ENCODE data around the gene GPR3. TPM values are rescaled to one million over a fixed set of nuclear protein-coding genes. Genes with fewer than 3 reads are reported as not detected.

The GPR3 gene
- total and polyA plus RNA-seq, 2 of the 13 experiments (the other 11 are each of a cell fraction or from before 2014, with no cell fraction given) = 1.00 to 2.6 TPM

GRCh38 chr1:27366411-27367159 is 25.8 kb upstream of the GPR3 start, which contains the start of gene MAP3K6 (continued):
- TF ChIP-seq ZNF225 (CRISPR knock-in tag; IDR thresholded peaks at IDR 0.05) (0 out of 2 replicates have a peak, but pooled peaks have one; percentile 41), POLR2G (IDR thresholded peaks at IDR 0.05; ENCODE audit: low read depth, low read length) (0 out of 2 replicates have a peak, but pooled peaks have one; percentile 17), ZNF101 (CRISPR knock-in tag; IDR thresholded peaks at IDR 0.05; ENCODE audit: borderline replicate concordance, low read depth) (no peak), SOX6 (IDR thresholded peaks at IDR 0.05) (no peak), SOX6 (CRISPR knock-in tag; IDR thresholded peaks at IDR 0.05) (no peak), ZNF737 (CRISPR knock-in tag; IDR thresholded peaks at IDR 0.05; ENCODE audit: borderline replicate concordance) (no peak), SMAD1 (CRISPR knock-in tag; IDR thresholded peaks at IDR 0.05; ENCODE audit: borderline replicate concordance, low read depth) (no peak), NBN (conservative IDR thresholded peaks at IDR 0.05) (no peak), TFE3 (CRISPR knock-in tag; IDR thresholded peaks at IDR 0.05) (0 out of 2 replicates have a peak, but pooled peaks have one; percentile 20), HDAC2 (CRISPR knock-in tag; IDR thresholded peaks at IDR 0.05) (no peak), POLR2A (IDR thresholded peaks at IDR 0.05; ENCODE audit: insufficient read depth in 1 of 2, low read depth in 2 of 2, low read length in 2 of 2) (peak in 1 of 2 experiments; percentile 42; a peak in 1 of 4 replicates), ZNF333 (CRISPR knock-in tag; IDR thresholded peaks at IDR 0.05; ENCODE audit: borderline replicate concordance) (no peak), POGK (CRISPR knock-in tag; conservative IDR thresholded peaks at IDR 0.05) (no peak), MATR3 (CRISPR knock-in tag; IDR thresholded peaks at IDR 0.05) (no peak), EP300 (IDR thresholded peaks at IDR 0.05; ENCODE audit: low read depth in 2 of 2, low read length in 2 of 2) (no peak), EP300 (CRISPR knock-in tag; IDR thresholded peaks at IDR 0.05; ENCODE audit: borderline replicate concordance) (no peak), ZNF709 (CRISPR knock-in tag; IDR thresholded peaks at IDR 0.05) (no peak), ZNF552 (CRISPR knock-in tag; IDR thresholded peaks at IDR 0.05; ENCODE audit: borderline replicate concordance) (0 out of 2 replicates have a peak, but pooled peaks have one; percentile 76), HOXA7 (CRISPR knock-in tag; IDR thresholded peaks at IDR 0.05) (no peak), AKAP8 (CRISPR knock-in tag; IDR thresholded peaks at IDR 0.05) (peak; percentile 33; the same call in 1 of the 2 replicates), ZNF761 (CRISPR knock-in tag; conservative IDR thresholded peaks at IDR 0.05) (no peak; the same call in 1 of the 2 replicates)
- TF ChIP-seq, protein P1, sequence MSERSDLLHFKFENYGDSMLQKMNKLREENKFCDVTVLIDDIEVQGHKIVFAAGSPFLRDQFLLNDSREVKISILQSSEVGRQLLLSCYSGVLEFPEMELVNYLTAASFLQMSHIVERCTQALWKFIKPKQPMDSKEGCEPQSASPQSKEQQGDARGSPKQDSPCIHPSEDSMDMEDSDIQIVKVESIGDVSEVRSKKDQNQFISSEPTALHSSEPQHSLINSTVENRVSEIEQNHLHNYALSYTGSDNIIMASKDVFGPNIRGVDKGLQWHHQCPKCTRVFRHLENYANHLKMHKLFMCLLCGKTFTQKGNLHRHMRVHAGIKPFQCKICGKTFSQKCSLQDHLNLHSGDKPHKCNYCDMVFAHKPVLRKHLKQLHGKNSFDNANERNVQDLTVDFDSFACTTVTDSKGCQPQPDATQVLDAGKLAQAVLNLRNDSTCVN (CRISPR knock-in tag; IDR thresholded peaks at IDR 0.05; ENCODE audit: borderline replicate concordance) = no peak
- TF ChIP-seq, protein P2, sequence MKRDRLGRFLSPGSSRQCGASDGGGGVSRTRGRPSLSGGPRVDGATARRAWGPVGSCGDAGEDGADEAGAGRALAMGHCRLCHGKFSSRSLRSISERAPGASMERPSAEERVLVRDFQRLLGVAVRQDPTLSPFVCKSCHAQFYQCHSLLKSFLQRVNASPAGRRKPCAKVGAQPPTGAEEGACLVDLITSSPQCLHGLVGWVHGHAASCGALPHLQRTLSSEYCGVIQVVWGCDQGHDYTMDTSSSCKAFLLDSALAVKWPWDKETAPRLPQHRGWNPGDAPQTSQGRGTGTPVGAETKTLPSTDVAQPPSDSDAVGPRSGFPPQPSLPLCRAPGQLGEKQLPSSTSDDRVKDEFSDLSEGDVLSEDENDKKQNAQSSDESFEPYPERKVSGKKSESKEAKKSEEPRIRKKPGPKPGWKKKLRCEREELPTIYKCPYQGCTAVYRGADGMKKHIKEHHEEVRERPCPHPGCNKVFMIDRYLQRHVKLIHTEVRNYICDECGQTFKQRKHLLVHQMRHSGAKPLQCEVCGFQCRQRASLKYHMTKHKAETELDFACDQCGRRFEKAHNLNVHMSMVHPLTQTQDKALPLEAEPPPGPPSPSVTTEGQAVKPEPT (CRISPR knock-in tag; IDR thresholded peaks at IDR 0.05; ENCODE audit: low read depth) = no peak
